Endodermal cell (in vitro differentiated cells): ENCODE measurements around the gene KIF25. TPM values are rescaled to one million over a fixed set of nuclear protein-coding genes. Genes with fewer than 3 reads are reported as not detected.

ENCODE experiments used
- DNase-seq: peaks from one replicate; pipeline ENCODE4 v3.0.0-alpha.2; 2017
- H3K27ac ChIP-seq: 2 replicates; pipeline ENCODE4 v1.5.1; 2013; ENCODE audit warnings: mild to moderate bottlenecking, low read depth, low read length, moderate library complexity
- H3K27me3 ChIP-seq: 2 replicates; pipeline ENCODE4 v1.6.1; 2013; ENCODE audit warnings: mild to moderate bottlenecking, low read length, moderate library complexity; ENCODE audit not compliant: insufficient read depth, control insufficient read depth, poor library complexity, severe bottlenecking
- H3K36me3 ChIP-seq: 2 replicates; pipeline ENCODE4 v1.7.0; 2013; ENCODE audit warnings: mild to moderate bottlenecking, low read length, moderate library complexity; ENCODE audit not compliant: control insufficient read depth, insufficient read depth
- H3K4me1 ChIP-seq: one replicate; pipeline ENCODE4 v1.7.0; 2013; ENCODE audit warnings: low read length; ENCODE audit not compliant: control insufficient read depth, insufficient read depth
- H3K4me3 ChIP-seq: 2 replicates; pipeline ENCODE4 v1.5.1; 2013; ENCODE audit warnings: mild to moderate bottlenecking, low read length, moderate library complexity
- H3K9ac ChIP-seq: 2 replicates; pipeline ENCODE4 v1.6.1; 2013; ENCODE audit warnings: mild to moderate bottlenecking, low read length, moderate library complexity; ENCODE audit not compliant: poor library complexity, severe bottlenecking; ENCODE audit errors: extremely low read depth
- H3K9me3 ChIP-seq: 2 replicates; pipeline ENCODE4 v1.6.1; 2013; ENCODE audit warnings: mild to moderate bottlenecking, low read length, moderate library complexity; ENCODE audit not compliant: control insufficient read depth
- H3K27ac Mint-ChIP-seq: 2 replicates; pipeline ENCODE4 v1.8.0; 2020; ENCODE audit warnings: mixed read lengths
- H3K27me3 Mint-ChIP-seq: 2 replicates; pipeline ENCODE4 v1.8.0; 2021; ENCODE audit warnings: mild to moderate bottlenecking, mixed read lengths; ENCODE audit not compliant: insufficient read depth
- H3K36me3 Mint-ChIP-seq: 2 replicates; pipeline ENCODE4 v1.8.0; 2020; ENCODE audit warnings: low read depth, mixed read lengths
- H3K4me1 Mint-ChIP-seq: 2 replicates; pipeline ENCODE4 v1.8.0; 2020; ENCODE audit warnings: mixed read lengths
- H3K4me3 Mint-ChIP-seq: 2 replicates; pipeline ENCODE4 v1.8.0; 2020; ENCODE audit warnings: mild to moderate bottlenecking, moderate library complexity, mixed read lengths
- H3K9me3 Mint-ChIP-seq: 2 replicates; pipeline ENCODE4 v1.8.0; 2020; ENCODE audit warnings: mild to moderate bottlenecking, mixed read lengths
- WGBS, 2 experiments: methylation state at CpG; one replicate each; pipeline versions ENCODE4 v1.1.5 to v1.1.7; 2013; ENCODE audit warnings: missing lambda C conversion rate in 2 of 2, mixed read lengths in 1 of 2; ENCODE audit not compliant: insufficient coverage in 1 of 2, insufficient read length in 1 of 2; 5-methylcytosine and 5-hydroxymethylcytosine counted together
- total RNA-seq, 2 donors: library from RNA; stranded (reverse); fragmentation: NEBNext Ultra II Directional in 1 of 2; extraction: Animal tissue kit (Norgen Biotek cat#: 25700) in 1 of 2; gene quantifications; 2 replicates in 1 of 2; 3 replicates in 1 of 2; pipeline ENCODE4 v1.2.1, GENCODE V29; 2021
- TF ChIP-seq, protein P1 (sequence below): fragments of 200-600 bp; sonication (generic); conservative IDR thresholded peaks from 2 replicates; pipeline ENCODE4 v1.5.0; 2021; ENCODE audit warnings: antibody characterized with exemption, mild to moderate bottlenecking

Gene KIF25
- total RNA-seq, 2 donors from 2014 or later = 1.3 TPM; not detected in 1

GRCh38 chr6:167993169-167993568 is 4.3 kb upstream of the KIF25 start:
- DNase-seq = no peak
- Histone ChIP-seq H3K27ac (no peak overlapping the region), H3K4me1 (no peaks in the 10 kb centered on the region), H3K27me3 (no peaks in the 10 kb centered on the region), H3K4me3 (no peak overlapping the region), H3K9me3 (no peaks in the 10 kb centered on the region), H3K9ac (no peak overlapping the region), H3K36me3 (no peaks in the 10 kb centered on the region)
- Mint-ChIP-seq H3K36me3 (no peaks in the 10 kb centered on the region), H3K9me3 (peaks cover 14% of the 10 kb centered on the region), H3K27ac (no peak overlapping the region), H3K4me1 (no peaks in the 10 kb centered on the region), H3K4me3 (no peak overlapping the region), H3K27me3 (no peaks in the 10 kb centered on the region)
- WGBS, 2 experiments = 97% methylated on average over 11 to 13 of the region's 16 CpGs
- TF ChIP-seq, protein P1, sequence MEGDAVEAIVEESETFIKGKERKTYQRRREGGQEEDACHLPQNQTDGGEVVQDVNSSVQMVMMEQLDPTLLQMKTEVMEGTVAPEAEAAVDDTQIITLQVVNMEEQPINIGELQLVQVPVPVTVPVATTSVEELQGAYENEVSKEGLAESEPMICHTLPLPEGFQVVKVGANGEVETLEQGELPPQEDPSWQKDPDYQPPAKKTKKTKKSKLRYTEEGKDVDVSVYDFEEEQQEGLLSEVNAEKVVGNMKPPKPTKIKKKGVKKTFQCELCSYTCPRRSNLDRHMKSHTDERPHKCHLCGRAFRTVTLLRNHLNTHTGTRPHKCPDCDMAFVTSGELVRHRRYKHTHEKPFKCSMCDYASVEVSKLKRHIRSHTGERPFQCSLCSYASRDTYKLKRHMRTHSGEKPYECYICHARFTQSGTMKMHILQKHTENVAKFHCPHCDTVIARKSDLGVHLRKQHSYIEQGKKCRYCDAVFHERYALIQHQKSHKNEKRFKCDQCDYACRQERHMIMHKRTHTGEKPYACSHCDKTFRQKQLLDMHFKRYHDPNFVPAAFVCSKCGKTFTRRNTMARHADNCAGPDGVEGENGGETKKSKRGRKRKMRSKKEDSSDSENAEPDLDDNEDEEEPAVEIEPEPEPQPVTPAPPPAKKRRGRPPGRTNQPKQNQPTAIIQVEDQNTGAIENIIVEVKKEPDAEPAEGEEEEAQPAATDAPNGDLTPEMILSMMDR = no peak

GRCh38 chr6:167993831-167994230 is 3.6 kb upstream of the KIF25 start:
- Histone ChIP-seq H3K27me3 (no peaks in the 10 kb centered on the region), H3K27ac (no peak overlapping the region), H3K9me3 (no peaks in the 10 kb centered on the region), H3K36me3 (no peaks in the 10 kb centered on the region), H3K4me3 (no peak overlapping the region), H3K4me1 (no peaks in the 10 kb centered on the region), H3K9ac (no peak overlapping the region)
- Mint-ChIP-seq H3K4me1 (no peaks in the 10 kb centered on the region), H3K9me3 (peaks cover 14% of the 10 kb centered on the region), H3K36me3 (no peaks in the 10 kb centered on the region), H3K27me3 (no peaks in the 10 kb centered on the region), H3K4me3 (no peak overlapping the region), H3K27ac (no peak overlapping the region)
- WGBS, 2 experiments = 94% methylated on average over 9 to 11 of the region's 11 CpGs
- TF ChIP-seq, protein P1 = no peak
- no peak for DNase-seq

DNA sequence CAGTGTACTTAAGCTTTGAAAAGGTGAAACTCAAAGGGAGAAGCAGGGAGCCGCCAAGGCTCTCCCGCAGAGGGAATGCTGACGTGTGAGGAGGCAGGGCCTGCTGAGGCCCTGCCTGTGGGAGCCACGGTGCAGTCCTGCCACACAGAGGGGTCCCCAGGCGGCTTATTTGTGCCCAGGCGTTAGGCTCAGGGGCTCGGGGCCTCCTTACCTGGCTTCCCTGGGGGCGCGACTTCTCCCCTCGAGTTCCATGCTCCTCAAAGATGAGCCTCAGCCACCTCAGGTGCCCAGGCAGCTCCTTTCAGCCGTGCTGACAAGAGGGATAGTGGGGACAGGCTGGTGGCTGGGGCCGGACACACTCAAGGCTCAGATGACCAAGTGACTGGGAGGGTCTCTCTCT is 2.2 kb upstream of the KIF25 start:
- Histone ChIP-seq H3K9ac (no peak overlapping the region), H3K27ac (no peak overlapping the region), H3K4me1 (no peaks in the 10 kb centered on the region), H3K4me3 (no peak overlapping the region), H3K36me3 (no peaks in the 10 kb centered on the region), H3K9me3 (no peaks in the 10 kb centered on the region), H3K27me3 (no peaks in the 10 kb centered on the region)
- H3K4me3 Mint-ChIP-seq = no peak overlapping the region
- no peaks in the 10 kb centered on the region for H3K36me3 Mint-ChIP-seq
- 83 to 94% methylated on average over 6 to 12 of the region's 12 CpGs for WGBS, 2 experiments
- H3K27ac Mint-ChIP-seq = no peak overlapping the region
- DNase-seq = no peak
- no peaks in the 10 kb centered on the region for H3K27me3 Mint-ChIP-seq
- TF ChIP-seq, protein P1 = no peak
- H3K9me3 Mint-ChIP-seq = peaks cover 5% of the 10 kb centered on the region
- H3K4me1 Mint-ChIP-seq = no peaks in the 10 kb centered on the region
